ENCODE data around the gene FAM83F. TPM values are rescaled to one million over a fixed set of nuclear protein-coding genes. Genes with fewer than 3 reads are reported as not detected.

The FAM83F gene
- total RNA-seq, 2 experiments from 2014 or later: not detected

DNA sequence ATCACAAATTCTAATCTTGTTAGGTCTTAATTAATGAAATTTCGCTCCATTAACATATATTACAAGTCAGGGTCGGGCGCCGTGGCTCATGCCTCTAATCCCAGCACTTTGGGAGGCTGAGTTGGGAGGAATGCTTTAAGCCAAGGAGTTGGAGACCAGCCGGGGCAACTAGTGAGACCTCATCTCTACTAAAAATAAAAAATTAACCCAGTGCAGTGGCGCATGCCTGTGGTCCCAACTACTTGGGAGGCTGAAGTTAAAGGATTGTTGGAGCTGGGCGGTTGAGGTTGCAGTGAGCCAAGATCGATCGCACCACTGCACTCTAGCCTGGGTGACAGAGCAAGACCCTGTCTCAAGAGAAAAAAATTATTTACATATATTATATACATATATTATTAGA lies 32.7 kb upstream of the FAM83F start:
- intact Hi-C loops (cut with micrococcal nuclease; ENCODE audit: unreplicated experiment): no loop called here

DNA sequence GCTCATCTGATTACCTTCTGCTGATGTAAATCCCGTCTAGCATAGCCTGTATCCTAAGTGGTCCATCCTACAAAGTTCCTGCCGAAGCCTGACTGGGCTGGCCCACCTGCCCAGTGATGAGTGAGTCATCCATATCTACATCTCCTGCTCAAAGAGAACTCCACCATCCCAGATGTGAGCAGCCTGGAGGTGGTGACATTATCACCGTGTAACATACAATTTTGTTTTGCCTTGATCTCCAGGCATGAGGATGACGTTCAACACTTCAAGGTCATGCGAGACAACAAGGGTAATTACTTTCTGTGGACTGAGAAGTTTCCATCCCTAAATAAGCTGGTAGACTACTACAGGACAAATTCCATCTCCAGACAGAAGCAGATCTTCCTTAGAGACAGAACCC lies 29.0 kb upstream of the FAM83F start:
- Histone ChIP-seq H3K4me2 (ENCODE audit: low read length) (no peak overlapping the region), H3K9me2 (ENCODE audit: insufficient read depth, low read length) (no peaks in the 10 kb centered on the region), H3K27ac (ENCODE audit: low read depth, low read length, poor library complexity, severe bottlenecking) (no peak overlapping the region), H3K4me1 (ENCODE audit: insufficient read depth, low read length, poor library complexity, severe bottlenecking) (no peaks in the 10 kb centered on the region), H3K9me3 (ENCODE audit: low read length) (no peaks in the 10 kb centered on the region), H2AFZ (ENCODE audit: low read length) (no peak overlapping the region), H3K4me3 (ENCODE audit: low read depth, low read length, poor library complexity, severe bottlenecking) (no peak overlapping the region), H4K20me1 (ENCODE audit: insufficient read depth, low read length) (no peaks in the 10 kb centered on the region), H3K36me3 (ENCODE audit: insufficient read depth, low read length) (no peaks in the 10 kb centered on the region), H3K79me2 (ENCODE audit: insufficient read depth, low read depth, low read length) (no peaks in the 10 kb centered on the region)
- ChIA-PET POLR2A (interaction anchor here (0.6 kb wide), 1 partner anchor 56 kb away, joined by 3 read pairs; no protein-coding TSS in a partner anchor), CTCF (ENCODE audit: unreplicated experiment) (no interaction called here)
- TF ChIP-seq, protein P1, sequence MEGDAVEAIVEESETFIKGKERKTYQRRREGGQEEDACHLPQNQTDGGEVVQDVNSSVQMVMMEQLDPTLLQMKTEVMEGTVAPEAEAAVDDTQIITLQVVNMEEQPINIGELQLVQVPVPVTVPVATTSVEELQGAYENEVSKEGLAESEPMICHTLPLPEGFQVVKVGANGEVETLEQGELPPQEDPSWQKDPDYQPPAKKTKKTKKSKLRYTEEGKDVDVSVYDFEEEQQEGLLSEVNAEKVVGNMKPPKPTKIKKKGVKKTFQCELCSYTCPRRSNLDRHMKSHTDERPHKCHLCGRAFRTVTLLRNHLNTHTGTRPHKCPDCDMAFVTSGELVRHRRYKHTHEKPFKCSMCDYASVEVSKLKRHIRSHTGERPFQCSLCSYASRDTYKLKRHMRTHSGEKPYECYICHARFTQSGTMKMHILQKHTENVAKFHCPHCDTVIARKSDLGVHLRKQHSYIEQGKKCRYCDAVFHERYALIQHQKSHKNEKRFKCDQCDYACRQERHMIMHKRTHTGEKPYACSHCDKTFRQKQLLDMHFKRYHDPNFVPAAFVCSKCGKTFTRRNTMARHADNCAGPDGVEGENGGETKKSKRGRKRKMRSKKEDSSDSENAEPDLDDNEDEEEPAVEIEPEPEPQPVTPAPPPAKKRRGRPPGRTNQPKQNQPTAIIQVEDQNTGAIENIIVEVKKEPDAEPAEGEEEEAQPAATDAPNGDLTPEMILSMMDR (conservative IDR thresholded peaks at IDR 0.05; ENCODE audit: low read length): no peak
- TF ChIP-seq EZH2phosphoT487 (IDR thresholded peaks at IDR 0.05; ENCODE audit: borderline replicate concordance, low read depth, low read length): no peak
- no peak for DNase-seq (ENCODE audit: low spot score)
- no TSS peak for BruUV-seq (replicated peaks)
- intact Hi-C loops (cut with micrococcal nuclease; ENCODE audit: unreplicated experiment): no loop called here

More for the DNA sequence above, 32.7 kb upstream of the FAM83F start:
- no TSS peak for BruUV-seq (replicated peaks)
- no peak for DNase-seq (ENCODE audit: low spot score)
- Histone ChIP-seq H3K36me3 (ENCODE audit: insufficient read depth, low read length) (no peaks in the 10 kb centered on the region), H3K4me1 (ENCODE audit: insufficient read depth, low read length, poor library complexity, severe bottlenecking) (peaks cover 5% of the 10 kb centered on the region), H3K4me2 (ENCODE audit: low read length) (no peak overlapping the region), H3K79me2 (ENCODE audit: insufficient read depth, low read depth, low read length) (no peaks in the 10 kb centered on the region), H3K9me2 (ENCODE audit: insufficient read depth, low read length) (no peaks in the 10 kb centered on the region), H3K4me3 (ENCODE audit: low read depth, low read length, poor library complexity, severe bottlenecking) (no peak overlapping the region), H2AFZ (ENCODE audit: low read length) (no peak overlapping the region), H3K9me3 (ENCODE audit: low read length) (no peaks in the 10 kb centered on the region), H3K27ac (ENCODE audit: low read depth, low read length, poor library complexity, severe bottlenecking) (no peak overlapping the region), H4K20me1 (ENCODE audit: insufficient read depth, low read length) (no peaks in the 10 kb centered on the region)
- TF ChIP-seq, protein P1 (conservative IDR thresholded peaks at IDR 0.05; ENCODE audit: low read length): no peak
- TF ChIP-seq EZH2phosphoT487 (IDR thresholded peaks at IDR 0.05; ENCODE audit: borderline replicate concordance, low read depth, low read length): no peak
- POLR2A ChIA-PET: interaction anchor here (1.2 kb wide), 1 partner anchor 13 kb away, joined by 4 read pairs; no protein-coding TSS in a partner anchor
- CTCF ChIA-PET (ENCODE audit: unreplicated experiment): no interaction called here

DNA sequence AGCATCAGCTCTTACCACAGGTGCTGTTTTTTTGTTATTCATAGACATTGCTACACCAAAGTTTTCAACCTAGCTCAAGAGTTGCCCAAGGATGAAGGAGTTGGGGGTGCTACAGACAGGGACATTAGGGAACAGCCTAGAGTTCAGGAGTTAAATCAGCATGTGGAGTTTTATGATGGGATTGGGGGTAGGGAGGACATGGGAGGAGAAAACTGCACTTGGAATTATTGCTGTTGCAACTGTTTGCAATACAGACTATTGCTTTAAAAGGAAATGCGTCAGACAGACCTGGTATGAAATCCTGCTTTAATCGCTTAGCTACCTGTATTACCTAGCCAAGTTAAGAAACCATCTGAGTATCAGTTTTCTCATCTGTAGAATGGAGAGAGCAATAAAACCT lies 28.3 kb upstream of the FAM83F start:
- no peaks in the 10 kb centered on the region for H3K9me3 ChIP-seq (ENCODE audit: low read length)
- no peaks in the 10 kb centered on the region for H3K36me3 ChIP-seq (ENCODE audit: insufficient read depth, low read length)
- no peaks in the 10 kb centered on the region for H3K79me2 ChIP-seq (ENCODE audit: insufficient read depth, low read depth, low read length)
- TF ChIP-seq, protein P1 (conservative IDR thresholded peaks at IDR 0.05; ENCODE audit: low read length): no peak
- TF ChIP-seq EZH2phosphoT487 (IDR thresholded peaks at IDR 0.05; ENCODE audit: borderline replicate concordance, low read depth, low read length): no peak
- BruUV-seq (replicated peaks): no TSS peak
- no peaks in the 10 kb centered on the region for H3K9me2 ChIP-seq (ENCODE audit: insufficient read depth, low read length)
- H3K4me1 ChIP-seq (ENCODE audit: insufficient read depth, low read length, poor library complexity, severe bottlenecking): no peaks in the 10 kb centered on the region
- no peak overlapping the region for H3K27ac ChIP-seq (ENCODE audit: low read depth, low read length, poor library complexity, severe bottlenecking)
- H3K4me2 ChIP-seq (ENCODE audit: low read length): no peak overlapping the region
- intact Hi-C loops (cut with micrococcal nuclease; ENCODE audit: unreplicated experiment): no loop called here
- H2AFZ ChIP-seq (ENCODE audit: low read length): no peak overlapping the region
- no peaks in the 10 kb centered on the region for H4K20me1 ChIP-seq (ENCODE audit: insufficient read depth, low read length)
- ChIA-PET POLR2A (interaction anchor here (0.6 kb wide), 1 partner anchor 57 kb away, joined by 3 read pairs; no protein-coding TSS in a partner anchor), CTCF (ENCODE audit: unreplicated experiment) (no interaction called here)
- H3K4me3 ChIP-seq (ENCODE audit: low read depth, low read length, poor library complexity, severe bottlenecking): no peak overlapping the region
- DNase-seq (ENCODE audit: low spot score): no peak

Measured in OCI-LY7 (cell line).